Glutamatergic neuron (in vitro differentiated cells): ENCODE measurements around the gene ADRB1. TPM values are rescaled to one million over a fixed set of nuclear protein-coding genes. Genes with fewer than 3 reads are reported as not detected.

Experiments used
- DNase-seq: peaks from one replicate; pipeline ENCODE4 v3.0.0; 2022
- H3K27ac Mint-ChIP-seq: one replicate; pipeline ENCODE4 v1.8.0; 2020; ENCODE audit warnings: mild to moderate bottlenecking, mixed read lengths, inconsistent platforms; ENCODE audit not compliant: unreplicated experiment
- H3K27me3 Mint-ChIP-seq: one replicate; pipeline ENCODE4 v1.8.0; 2020; ENCODE audit warnings: mild to moderate bottlenecking, moderate library complexity, mixed read lengths, inconsistent platforms; ENCODE audit not compliant: unreplicated experiment
- H3K36me3 Mint-ChIP-seq: one replicate; pipeline ENCODE4 v1.8.0; 2020; ENCODE audit warnings: mild to moderate bottlenecking, mixed read lengths, inconsistent platforms; ENCODE audit not compliant: unreplicated experiment
- H3K4me1 Mint-ChIP-seq: one replicate; pipeline ENCODE4 v1.8.0; 2020; ENCODE audit warnings: mild to moderate bottlenecking, low read depth, mixed read lengths, inconsistent platforms; ENCODE audit not compliant: unreplicated experiment
- H3K4me3 Mint-ChIP-seq: one replicate; pipeline ENCODE4 v1.8.0; 2020; ENCODE audit warnings: mild to moderate bottlenecking, mixed read lengths, inconsistent platforms; ENCODE audit not compliant: unreplicated experiment
- H3K9me3 Mint-ChIP-seq: one replicate; pipeline ENCODE4 v1.8.0; 2020; ENCODE audit warnings: mild to moderate bottlenecking, moderate library complexity, mixed read lengths, inconsistent platforms; ENCODE audit not compliant: unreplicated experiment
- CTCF ChIP-seq: fragments of 200-600 bp; sonication (generic); IDR thresholded peaks from one replicate; pipeline ENCODE4 v1.5.0; 2021; ENCODE audit not compliant: partially characterized antibody, unreplicated experiment
- total RNA-seq: library from RNA; stranded (reverse); fragmentation: NEBNext Ultra II Directional; extraction: Animal tissue kit (Norgen Biotek cat#: 25700); gene quantifications from one replicate; pipeline ENCODE4 v1.2.1, GENCODE V29; 2021; ENCODE audit not compliant: unreplicated experiment

The ADRB1 gene
- total RNA-seq, 1 donor from 2014 or later, result not detected

- no peaks in the 10 kb centered on the region for H3K4me1 Mint-ChIP-seq
- H3K4me3 Mint-ChIP-seq, result no peak overlapping the region
- H3K27me3 Mint-ChIP-seq, result peaks cover 3% of the 10 kb centered on the region
- no peak overlapping the region for H3K27ac Mint-ChIP-seq
- DNase-seq, result no peak
- TF ChIP-seq CTCF, result no peak
- H3K9me3 Mint-ChIP-seq, result peaks cover 2% of the 10 kb centered on the region
- no peaks in the 10 kb centered on the region for H3K36me3 Mint-ChIP-seq
Observed at GRCh38 chr10:114030140-114030539, 13.5 kb upstream of the ADRB1 start.

- Mint-ChIP-seq H3K4me3 (no peak overlapping the region), H3K36me3 (no peaks in the 10 kb centered on the region), H3K27me3 (peaks cover 3% of the 10 kb centered on the region), H3K4me1 (no peaks in the 10 kb centered on the region), H3K27ac (no peak overlapping the region), H3K9me3 (no peaks in the 10 kb centered on the region)
- no peak for TF ChIP-seq CTCF
- no peak for DNase-seq
Observed at GRCh38 chr10:114031073-114031972, 12.3 kb upstream of the ADRB1 start.

GRCh38 chr10:114033566-114033965 lies 10.1 kb upstream of the ADRB1 start:
- DNase-seq, result no peak
- Mint-ChIP-seq H3K9me3 (no peaks in the 10 kb centered on the region), H3K27ac (no peak overlapping the region), H3K4me3 (no peak overlapping the region), H3K27me3 (peaks cover 3% of the 10 kb centered on the region), H3K36me3 (no peaks in the 10 kb centered on the region), H3K4me1 (no peaks in the 10 kb centered on the region)
- no peak for TF ChIP-seq CTCF

GRCh38 chr10:114034923-114035645 lies 8.6 kb upstream of the ADRB1 start:
- DNase-seq, result no peak
- Mint-ChIP-seq H3K9me3 (no peaks in the 10 kb centered on the region), H3K27ac (no peak overlapping the region), H3K36me3 (no peaks in the 10 kb centered on the region), H3K27me3 (no peaks in the 10 kb centered on the region), H3K4me3 (no peak overlapping the region), H3K4me1 (no peaks in the 10 kb centered on the region)
- TF ChIP-seq CTCF, result no peak

GRCh38 chr10:114035791-114036190 lies 7.9 kb upstream of the ADRB1 start:
- H3K4me1 Mint-ChIP-seq, result no peaks in the 10 kb centered on the region
- no peak for DNase-seq
- no peak overlapping the region for H3K27ac Mint-ChIP-seq
- H3K4me3 Mint-ChIP-seq, result no peak overlapping the region
- H3K36me3 Mint-ChIP-seq, result no peaks in the 10 kb centered on the region
- no peaks in the 10 kb centered on the region for H3K27me3 Mint-ChIP-seq
- TF ChIP-seq CTCF, result no peak
- H3K9me3 Mint-ChIP-seq, result no peaks in the 10 kb centered on the region
